Peyer's patch (tissue), 4 donors: ENCODE results near the gene DPF3. TPM values are rescaled to one million over a fixed set of nuclear protein-coding genes. Genes with fewer than 3 reads are reported as not detected.

Experiments used
- DNase-seq, 3 donors: peaks; one replicate each; pipeline ENCODE4 v3.0.0-alpha.2; 2017 to 2019
- H3K27ac ChIP-seq, 4 donors: fragments of 200-600 bp; sonication (generic); one replicate each; pipeline ENCODE4 v1.5.1; 2016 to 2019
- H3K27me3 ChIP-seq, 2 donors: fragments of 200-600 bp; sonication (generic); one replicate each; pipeline ENCODE4 v1.5.1; 2019
- H3K36me3 ChIP-seq, 3 donors: fragments of 200-600 bp; sonication (generic); one replicate each; pipeline ENCODE4 v1.5.1; 2016 to 2019
- H3K4me1 ChIP-seq, 4 donors: fragments of 200-600 bp; sonication (generic); one replicate each; pipeline ENCODE4 v1.5.1; 2016 to 2019
- H3K4me3 ChIP-seq, 4 donors: fragments of 200-600 bp; sonication (generic); 1 replicate in 3 of 4; 2 replicates in 1 of 4; pipeline ENCODE4 v1.5.1; 2016 to 2019; ENCODE audit warnings: mild to moderate bottlenecking in 1 of 4
- H3K9me3 ChIP-seq, 4 donors: fragments of 200-600 bp; sonication (generic); one replicate each; pipeline ENCODE4 v1.5.1; 2016 to 2019; ENCODE audit warnings: mild to moderate bottlenecking in 1 of 4
- POLR2A ChIP-seq, 2 donors: fragments of 450-650 bp; IDR thresholded peaks; one replicate each; pipeline ENCODE4 v1.5.1; 2017; ENCODE audit warnings: antibody characterized with exemption in 2 of 2, mild to moderate bottlenecking in 2 of 2, moderate library complexity in 2 of 2
- total RNA-seq, 4 donors: library from RNA; depleted of rRNA; stranded (reverse); fragments of >200 nt; gene quantifications; one replicate each; pipeline ENCODE4 v1.1.0, GENCODE V29; 2016
- TF ChIP-seq, protein P1 (sequence below), 6 experiments: fragments of 450-650 bp in 4 of 6; fragments of 200-600 bp in 2 of 6; sonication (generic) in 1 of 6; IDR thresholded peaks; one replicate each; pipeline ENCODE4 v1.5.1; 2017 to 2019; ENCODE audit warnings: antibody characterized with exemption in 6 of 6, mild to moderate bottlenecking in 3 of 6, moderate library complexity in 1 of 6

DPF3 gene
- total RNA-seq, 4 donors from 2014 or later, result 10.7 to 25.6 (median 17.9) TPM

DNA sequence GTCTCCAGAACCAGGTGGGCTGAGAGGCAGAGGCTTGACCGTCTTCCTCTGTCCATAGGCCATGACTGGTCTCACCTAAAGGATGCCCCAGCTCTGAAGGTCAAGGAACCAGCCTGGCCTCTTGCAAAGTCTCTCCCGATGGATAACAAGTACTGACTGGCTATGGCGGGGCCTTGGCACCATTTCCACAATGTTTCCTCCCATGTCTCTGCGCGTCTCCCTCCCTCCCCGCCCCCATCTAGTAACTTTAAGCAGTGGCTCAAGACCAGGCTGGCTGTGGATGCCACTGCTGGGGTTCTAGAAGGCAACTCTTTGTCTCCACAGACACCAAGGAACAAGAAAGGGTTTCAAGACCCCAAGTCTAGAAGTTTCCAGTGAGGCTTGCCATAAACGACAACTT, 275.5 kb downstream of the DPF3 start:
- no peak for DNase-seq

DNA sequence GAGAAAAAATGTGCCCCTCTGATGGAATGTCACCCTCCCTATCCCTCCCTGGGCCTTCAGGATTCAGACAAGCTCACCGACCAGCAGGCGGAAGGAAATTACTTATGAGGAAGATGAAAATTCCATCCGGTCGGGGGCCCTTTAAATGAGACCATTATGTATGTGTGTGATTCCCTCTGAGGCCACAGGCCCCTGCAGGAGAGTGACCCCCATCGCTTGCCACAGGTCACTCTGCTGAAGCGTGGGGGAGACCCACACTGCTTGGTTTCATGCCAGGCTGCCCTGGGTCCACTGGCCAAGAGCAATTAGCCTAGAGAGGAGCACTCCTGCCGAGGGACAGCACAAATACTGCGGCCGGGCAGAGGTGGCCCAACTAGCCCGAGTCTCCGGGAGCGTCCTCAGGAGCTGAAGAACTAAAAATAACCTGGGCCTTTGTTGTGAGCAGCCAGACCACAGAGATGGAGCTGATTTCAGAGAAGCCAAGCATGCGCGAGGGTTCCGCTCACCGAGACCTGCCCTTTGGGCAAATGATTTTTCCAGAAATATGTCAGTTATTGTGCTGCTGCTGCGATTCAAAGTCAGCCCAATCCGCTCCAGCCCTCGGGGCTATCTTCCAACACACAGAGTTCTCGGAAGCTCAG, 276.4 kb downstream of the DPF3 start:
- Histone ChIP-seq H3K4me1 (no peaks in the 10 kb centered on the region), H3K36me3 (no peaks in the 10 kb centered on the region), H3K9me3 (no peaks in the 10 kb centered on the region), H3K4me3 (no peak overlapping the region), H3K27ac (no peak overlapping the region), H3K27me3 (no peaks in the 10 kb centered on the region)
- TF ChIP-seq POLR2A (IDR thresholded peaks at IDR 0.05), result no peak
- TF ChIP-seq, protein P1, sequence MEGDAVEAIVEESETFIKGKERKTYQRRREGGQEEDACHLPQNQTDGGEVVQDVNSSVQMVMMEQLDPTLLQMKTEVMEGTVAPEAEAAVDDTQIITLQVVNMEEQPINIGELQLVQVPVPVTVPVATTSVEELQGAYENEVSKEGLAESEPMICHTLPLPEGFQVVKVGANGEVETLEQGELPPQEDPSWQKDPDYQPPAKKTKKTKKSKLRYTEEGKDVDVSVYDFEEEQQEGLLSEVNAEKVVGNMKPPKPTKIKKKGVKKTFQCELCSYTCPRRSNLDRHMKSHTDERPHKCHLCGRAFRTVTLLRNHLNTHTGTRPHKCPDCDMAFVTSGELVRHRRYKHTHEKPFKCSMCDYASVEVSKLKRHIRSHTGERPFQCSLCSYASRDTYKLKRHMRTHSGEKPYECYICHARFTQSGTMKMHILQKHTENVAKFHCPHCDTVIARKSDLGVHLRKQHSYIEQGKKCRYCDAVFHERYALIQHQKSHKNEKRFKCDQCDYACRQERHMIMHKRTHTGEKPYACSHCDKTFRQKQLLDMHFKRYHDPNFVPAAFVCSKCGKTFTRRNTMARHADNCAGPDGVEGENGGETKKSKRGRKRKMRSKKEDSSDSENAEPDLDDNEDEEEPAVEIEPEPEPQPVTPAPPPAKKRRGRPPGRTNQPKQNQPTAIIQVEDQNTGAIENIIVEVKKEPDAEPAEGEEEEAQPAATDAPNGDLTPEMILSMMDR (IDR thresholded peaks at IDR 0.05), result no peak
- DNase-seq, result no peak

More for the DNA sequence above, 275.5 kb downstream of the DPF3 start:
- H3K4me1 ChIP-seq, result no peaks in the 10 kb centered on the region
- TF ChIP-seq POLR2A (IDR thresholded peaks at IDR 0.05), result no peak
- TF ChIP-seq, protein P1 (IDR thresholded peaks at IDR 0.05), result no peak
- no peak overlapping the region for H3K27ac ChIP-seq
- H3K4me3 ChIP-seq, result no peak overlapping the region
- no peaks in the 10 kb centered on the region for H3K27me3 ChIP-seq
- no peaks in the 10 kb centered on the region for H3K9me3 ChIP-seq
- no peaks in the 10 kb centered on the region for H3K36me3 ChIP-seq

DNA sequence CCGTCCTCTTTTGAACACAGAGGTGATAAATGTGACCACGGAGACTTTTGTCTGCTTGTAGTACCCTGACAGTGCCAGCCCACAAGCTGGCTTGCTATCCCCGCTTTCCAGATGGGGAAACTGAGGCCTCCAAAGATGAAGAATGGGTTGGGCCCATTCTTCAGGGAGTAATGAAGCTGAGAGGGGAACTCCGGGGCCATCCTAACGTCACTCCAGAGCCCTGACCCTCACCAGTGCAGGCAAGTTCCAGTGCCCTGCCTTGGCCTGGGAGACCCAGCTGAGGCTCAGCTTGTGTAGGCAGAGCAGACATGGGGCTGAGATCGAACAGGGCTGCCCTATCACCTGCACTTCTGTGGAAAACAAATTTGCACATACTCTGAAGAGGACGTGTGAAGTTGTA, 277.1 kb downstream of the DPF3 start:
- no peak overlapping the region for H3K4me3 ChIP-seq
- no peak overlapping the region for H3K27ac ChIP-seq
- H3K27me3 ChIP-seq, result no peaks in the 10 kb centered on the region
- no peak for DNase-seq
- no peaks in the 10 kb centered on the region for H3K9me3 ChIP-seq
- no peaks in the 10 kb centered on the region for H3K36me3 ChIP-seq
- TF ChIP-seq POLR2A (IDR thresholded peaks at IDR 0.05), result no peak
- TF ChIP-seq, protein P1 (IDR thresholded peaks at IDR 0.05), result no peak
- H3K4me1 ChIP-seq, result no peaks in the 10 kb centered on the region

DNA sequence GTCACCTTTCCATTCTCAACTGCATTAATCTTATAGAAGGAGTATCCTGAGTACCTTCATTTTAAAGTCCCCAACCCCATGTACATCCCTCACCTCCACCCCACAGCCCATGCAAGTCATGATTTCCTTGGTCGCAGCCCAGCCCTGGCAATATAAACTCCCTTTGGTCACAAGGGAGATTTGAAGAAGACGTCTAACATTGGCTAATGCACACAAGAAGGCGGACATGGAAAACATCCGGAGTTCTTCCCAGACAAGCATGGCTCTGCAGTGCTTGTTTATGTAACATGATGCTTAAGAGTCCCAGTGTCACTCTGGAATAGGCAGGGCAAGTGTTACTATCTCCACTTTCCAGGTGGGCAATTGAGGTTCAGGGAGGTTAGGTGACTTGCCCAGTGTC, 277.6 kb downstream of the DPF3 start:
- H3K27me3 ChIP-seq, result no peaks in the 10 kb centered on the region
- H3K4me1 ChIP-seq, result no peaks in the 10 kb centered on the region
- no peak for DNase-seq
- TF ChIP-seq, protein P1 (IDR thresholded peaks at IDR 0.05), result no peak
- no peak for TF ChIP-seq POLR2A (IDR thresholded peaks at IDR 0.05)
- H3K4me3 ChIP-seq, result no peak overlapping the region
- H3K36me3 ChIP-seq, result no peaks in the 10 kb centered on the region
- no peak overlapping the region for H3K27ac ChIP-seq
- no peaks in the 10 kb centered on the region for H3K9me3 ChIP-seq

DNA sequence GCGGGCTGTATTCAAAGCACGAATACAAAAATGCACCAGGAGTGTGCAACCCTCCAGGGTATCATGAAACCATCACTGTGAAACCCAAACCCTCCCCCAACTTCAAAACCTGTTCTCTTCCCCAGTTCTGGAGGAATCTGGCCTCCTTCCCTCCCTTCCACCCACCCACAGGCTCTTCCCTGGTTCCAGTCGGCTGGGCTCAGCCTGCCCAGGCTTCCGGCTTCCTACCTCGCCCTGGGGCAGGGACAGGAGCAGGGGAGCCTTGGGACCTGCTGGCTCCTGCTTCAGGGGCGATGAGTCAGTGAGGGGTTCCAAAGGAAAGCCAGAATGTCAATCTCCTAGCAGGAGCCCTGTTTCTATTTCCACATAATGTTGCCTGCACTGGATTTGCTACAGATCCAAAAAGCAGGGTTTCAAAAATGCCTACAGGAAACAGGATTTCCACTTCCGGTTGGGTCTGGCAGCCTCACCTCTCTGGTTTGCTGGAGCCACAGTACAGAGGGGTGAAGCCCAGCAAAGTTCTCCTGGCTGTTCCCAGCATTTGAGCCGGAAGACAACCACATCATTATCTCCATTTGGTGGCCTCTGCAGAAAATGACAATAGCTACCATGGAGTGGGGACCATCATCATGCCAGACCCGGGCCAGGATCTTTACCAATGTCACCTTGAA, 278.3 kb downstream of the DPF3 start:
- Histone ChIP-seq H3K9me3 (no peaks in the 10 kb centered on the region), H3K27ac (no peak overlapping the region), H3K4me3 (no peak overlapping the region), H3K27me3 (no peaks in the 10 kb centered on the region), H3K36me3 (no peaks in the 10 kb centered on the region), H3K4me1 (no peaks in the 10 kb centered on the region)
- DNase-seq, result peak in 1 of 3 donors; percentile 37
- TF ChIP-seq POLR2A (IDR thresholded peaks at IDR 0.05), result no peak
- TF ChIP-seq, protein P1 (IDR thresholded peaks at IDR 0.05), result no peak
